CD4-positive, alpha-beta T cell treated with Interleukin-15 for 4 hours (primary cell): ENCODE results near the gene PRSS2.
"Not testable (repeated sequence)": the region's sequence is repeated elsewhere in the genome, so short reads cannot be mapped to it uniquely, and the experiment has no call there.

Experiments
- DNase-seq: peaks from one replicate; pipeline ENCODE4 v3.0.0-alpha.2; 2020; ENCODE audit warnings: low spot score

Gene PRSS2

DNA sequence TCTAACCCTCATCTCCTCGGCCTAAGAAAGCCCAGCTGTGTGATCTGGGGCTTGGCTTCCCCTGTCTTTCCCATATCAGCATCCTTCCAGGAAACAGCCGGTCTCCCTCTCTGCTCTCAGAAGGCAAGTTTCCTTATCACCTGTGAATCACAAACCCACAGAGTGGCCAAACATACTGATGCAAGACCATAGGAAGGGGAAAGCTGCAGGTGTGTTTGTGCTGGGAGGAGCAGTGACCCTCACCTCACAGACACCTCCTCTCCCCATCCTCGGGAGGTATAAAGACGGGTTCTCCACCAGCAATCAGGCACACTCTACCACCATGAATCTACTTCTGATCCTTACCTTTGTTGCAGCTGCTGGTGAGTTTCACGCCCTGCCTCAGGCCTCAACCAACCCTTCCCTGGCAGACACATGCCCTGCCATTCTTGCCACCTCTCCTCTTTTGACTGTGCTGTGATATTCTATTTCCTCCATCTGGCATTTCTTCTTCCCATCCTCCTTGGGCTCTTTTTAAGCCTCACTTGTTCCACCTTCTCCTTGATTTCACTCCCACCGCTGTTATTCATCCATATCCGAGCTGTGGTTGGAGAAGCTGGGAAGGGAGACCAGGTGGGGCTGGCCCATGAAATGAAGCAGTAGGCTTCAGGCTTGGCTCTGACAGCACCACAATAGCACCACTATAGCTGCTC lies at the start of gene PRSS2:
PRSS2 (plus strand) TSS at position 310 of the 692 bp plus-strand sequence; CDS start at position 323, 13 bp downstream.
- no peak for DNase-seq

GRCh38 chr7:142720986-142721385 lies 49.8 kb upstream of the PRSS2 start:
- DNase-seq: no peak

GRCh38 chr7:142722248-142722794 lies 48.4 kb upstream of the PRSS2 start:
- DNase-seq: no peak

DNA sequence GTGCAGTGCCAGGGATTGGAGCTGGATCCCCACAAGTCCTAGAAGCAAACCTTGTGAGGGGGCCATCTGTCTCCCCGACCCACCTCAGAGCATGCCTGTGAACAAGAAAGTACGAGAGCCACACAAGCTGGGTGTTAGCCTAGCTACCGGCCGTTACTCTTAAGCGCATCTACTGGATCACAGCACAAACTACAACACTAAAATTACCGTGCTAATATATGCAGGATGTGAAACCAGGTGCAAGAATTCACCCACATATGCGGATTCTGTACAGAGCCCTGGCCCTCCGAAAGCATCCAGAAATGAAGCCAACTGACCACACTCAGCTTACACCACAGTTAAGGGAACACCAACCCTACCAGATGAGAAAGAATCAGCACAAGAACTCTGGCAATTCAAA lies 37.5 kb upstream of the PRSS2 start:
- DNase-seq: no peak

GRCh38 chr7:142739923-142740492 lies 30.8 kb upstream of the PRSS2 start:
- DNase-seq: no peak

- DNase-seq: no peak
Measured at GRCh38 chr7:142740786-142741185, 30.0 kb upstream of the PRSS2 start.

GRCh38 chr7:142741932-142742331 lies 28.8 kb upstream of the PRSS2 start:
- not testable (repeated sequence) for DNase-seq

DNA sequence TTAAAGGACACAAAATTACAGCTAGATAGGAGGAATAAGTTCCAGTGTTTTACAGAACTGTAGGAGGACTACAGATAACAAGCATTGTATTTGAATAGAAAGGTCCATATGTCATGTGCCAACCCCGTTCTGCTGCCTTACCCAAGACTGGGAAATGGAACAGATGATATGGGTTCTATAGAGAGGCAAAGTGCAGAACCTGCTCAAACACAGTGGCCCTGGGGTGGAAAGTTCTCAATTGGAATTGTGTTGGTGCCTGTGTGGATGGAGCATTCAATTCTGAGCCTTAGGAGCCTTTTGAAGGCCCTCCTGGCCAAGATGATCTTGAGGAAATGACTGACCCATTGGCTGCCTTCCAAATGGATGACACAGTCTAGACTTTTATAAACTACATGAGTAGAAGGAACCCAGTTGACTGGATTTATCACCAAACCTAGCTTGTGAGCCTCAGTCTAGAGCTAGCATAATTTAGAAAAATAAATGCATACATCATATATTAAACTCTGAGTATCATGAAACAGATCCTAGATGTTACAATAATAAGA lies 25.6 kb upstream of the PRSS2 start:
- DNase-seq: no peak

- DNase-seq: no peak
Measured at GRCh38 chr7:142745745-142746144, 25.0 kb upstream of the PRSS2 start.

- no peak for DNase-seq
Measured at GRCh38 chr7:142746264-142746663, 24.5 kb upstream of the PRSS2 start.

DNA sequence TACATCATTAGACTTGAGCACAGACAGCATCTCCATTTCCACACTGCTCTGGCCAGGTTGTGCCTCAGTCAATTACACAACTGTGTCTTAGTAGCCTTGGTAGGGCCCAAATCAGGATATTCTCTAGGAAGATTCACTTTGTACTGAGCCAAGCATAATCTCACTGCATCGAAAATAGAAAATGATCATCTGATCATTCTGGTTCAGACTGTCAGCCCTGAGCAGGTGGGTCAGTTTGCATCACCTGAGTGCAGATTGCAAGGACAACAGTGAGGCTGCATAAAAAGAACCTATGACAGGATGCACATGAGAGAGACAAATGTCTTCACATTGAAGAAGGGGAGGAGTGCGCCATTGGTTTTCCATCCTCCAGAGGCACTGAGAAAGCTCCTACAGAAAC lies 22.4 kb upstream of the PRSS2 start:
- DNase-seq: not testable (repeated sequence)

DNA sequence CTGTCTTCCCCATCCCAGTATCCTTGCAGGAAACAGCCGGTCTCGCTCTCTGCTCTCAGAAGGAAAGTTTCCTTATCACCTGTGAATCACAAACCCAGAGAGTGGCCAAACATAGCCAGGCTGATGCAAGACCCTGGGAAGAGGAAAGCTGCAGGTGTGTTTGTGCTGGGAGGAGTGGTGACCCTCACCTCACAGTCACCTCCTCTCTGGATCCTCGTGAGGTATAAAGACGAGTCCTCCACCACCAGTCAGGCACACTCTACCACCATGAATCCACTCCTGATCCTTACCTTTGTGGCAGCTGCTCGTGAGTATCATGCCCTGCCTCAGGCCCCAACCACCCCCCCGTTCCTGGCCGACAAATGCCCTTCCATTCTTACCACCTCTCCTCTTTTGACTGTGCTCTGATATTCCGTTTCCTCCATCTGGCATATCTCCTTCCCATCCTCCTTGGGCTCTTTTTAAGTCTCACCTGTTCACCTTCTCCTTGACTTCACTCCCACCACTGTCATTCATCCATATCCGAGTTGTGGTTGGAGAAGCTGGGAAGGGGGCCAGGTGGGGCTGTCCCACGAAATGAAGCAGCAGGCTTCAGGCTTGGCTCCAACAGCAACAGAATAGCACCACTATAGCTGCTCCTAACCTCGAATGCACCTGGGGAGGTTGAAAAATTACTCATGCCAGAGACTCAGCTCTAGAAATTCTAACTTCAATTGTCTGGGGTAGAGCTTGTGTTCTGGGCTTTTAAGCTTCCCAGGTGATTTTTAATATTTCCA lies 21.4 kb upstream of the PRSS2 start, which contains the start of gene PRSS1:
PRSS1 (plus strand) TSS at position 255 of the 776 bp plus-strand sequence; CDS start at position 268, 13 bp downstream.
- no peak for DNase-seq

DNA sequence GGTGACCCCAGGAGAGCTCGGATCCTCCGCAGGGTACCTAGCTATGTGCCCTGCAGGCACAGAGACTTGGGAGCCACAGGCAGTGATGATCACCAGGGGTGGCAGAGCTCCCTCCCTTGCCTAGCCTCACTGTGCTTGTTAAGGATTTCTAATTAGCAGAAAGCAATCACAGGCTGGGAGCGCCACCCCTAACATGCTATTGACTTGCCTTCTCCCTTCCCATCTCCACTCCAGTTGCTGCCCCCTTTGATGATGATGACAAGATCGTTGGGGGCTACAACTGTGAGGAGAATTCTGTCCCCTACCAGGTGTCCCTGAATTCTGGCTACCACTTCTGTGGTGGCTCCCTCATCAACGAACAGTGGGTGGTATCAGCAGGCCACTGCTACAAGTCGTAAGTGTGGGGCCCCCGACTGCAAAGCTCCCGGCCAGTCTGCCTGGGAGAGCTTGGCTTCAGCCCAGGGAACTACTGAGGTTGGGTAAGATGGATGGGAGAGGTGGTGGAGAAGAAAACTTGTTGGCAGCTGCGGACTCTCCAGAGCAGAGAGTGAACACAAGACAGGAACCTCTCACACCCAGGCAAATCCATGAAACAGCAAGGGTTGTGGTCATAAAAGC lies 20.3 kb upstream of the PRSS2 start:
- DNase-seq: no peak

DNA sequence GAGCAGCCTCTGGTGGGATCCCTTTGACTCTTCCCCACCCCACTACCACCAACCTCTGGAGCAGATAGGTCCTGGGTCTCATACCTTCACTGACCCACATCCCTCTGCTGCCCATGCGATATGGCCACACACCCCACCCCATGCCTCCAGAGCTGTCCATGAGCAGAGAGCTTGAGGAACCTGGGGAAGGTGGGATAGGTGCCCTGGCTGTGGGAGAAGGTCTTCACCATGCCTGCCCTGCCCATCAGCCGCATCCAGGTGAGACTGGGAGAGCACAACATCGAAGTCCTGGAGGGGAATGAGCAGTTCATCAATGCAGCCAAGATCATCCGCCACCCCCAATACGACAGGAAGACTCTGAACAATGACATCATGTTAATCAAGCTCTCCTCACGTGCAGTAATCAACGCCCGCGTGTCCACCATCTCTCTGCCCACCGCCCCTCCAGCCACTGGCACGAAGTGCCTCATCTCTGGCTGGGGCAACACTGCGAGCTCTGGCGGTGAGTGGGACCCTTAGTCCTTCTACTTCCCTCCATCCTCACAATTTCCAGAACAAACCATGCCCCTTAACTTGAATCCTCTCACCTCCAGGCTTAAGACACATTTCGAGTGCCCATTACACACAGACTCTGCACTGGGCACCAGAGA lies 19.1 kb upstream of the PRSS2 start:
- not testable (repeated sequence) for DNase-seq

GRCh38 chr7:142752376-142753225 lies 18.2 kb upstream of the PRSS2 start:
- DNase-seq: no peak

- DNase-seq: no peak
Measured at GRCh38 chr7:142753366-142753765, 17.4 kb upstream of the PRSS2 start.

GRCh38 chr7:142753925-142754491 lies 16.8 kb upstream of the PRSS2 start:
- not testable (repeated sequence) for DNase-seq

DNA sequence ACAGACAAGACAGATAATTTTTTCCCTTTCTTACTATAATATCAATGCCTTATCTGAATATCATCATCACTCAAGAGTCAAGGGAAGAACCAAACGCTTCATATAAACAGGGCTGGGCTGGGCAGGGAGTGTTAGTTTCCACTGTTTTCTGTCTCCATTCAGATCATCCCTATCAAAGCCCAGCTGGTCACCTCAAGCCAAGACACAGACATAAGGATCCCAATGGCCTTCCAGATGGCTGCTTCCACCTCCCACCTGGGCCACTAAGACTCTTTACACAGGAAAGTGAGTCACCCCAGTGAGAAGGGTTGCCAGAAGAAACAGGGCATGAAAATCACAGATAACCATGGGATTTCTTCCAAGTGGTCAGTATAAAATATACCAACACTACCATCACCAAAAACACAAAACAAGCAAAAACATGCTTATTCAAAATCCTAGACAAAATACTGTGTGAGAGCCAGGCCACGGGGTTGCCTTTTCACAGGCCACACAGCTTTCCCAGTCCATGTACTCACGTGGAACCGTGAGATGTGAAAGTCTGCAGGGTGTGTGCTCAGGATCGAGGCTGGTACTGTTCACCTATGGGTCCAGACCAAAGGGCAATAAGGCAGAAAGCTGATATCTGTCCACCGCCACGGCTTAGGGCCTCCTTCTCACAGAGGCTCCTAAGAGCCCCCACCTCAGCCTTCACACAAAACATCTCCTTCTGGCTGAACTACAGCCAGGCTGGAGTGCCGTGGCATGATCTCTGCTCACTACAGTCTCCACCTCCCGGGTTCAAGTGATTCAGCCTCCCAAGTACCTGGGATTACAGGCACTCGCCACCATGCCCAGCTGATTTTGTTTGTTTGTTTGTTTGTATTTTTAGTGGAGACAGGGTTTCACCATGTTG lies 15.8 kb upstream of the PRSS2 start:
- DNase-seq: no peak

- DNase-seq: not testable (repeated sequence)
Measured at GRCh38 chr7:142758312-142758711, 12.5 kb upstream of the PRSS2 start.
